Measurements from ENCODE around the gene JAML.

- TF ChIP-seq GATA2 (IDR thresholded peaks at IDR 0.05; ENCODE audit: low read depth, low read length) (no peak), GATA3 (IDR thresholded peaks at IDR 0.05; ENCODE audit: low read depth, low read length) (no peak)
Measured at GRCh38 chr11:118200497-118200896, 24.3 kb downstream of the JAML start.

All from SH-SY5Y (cell line).